ENCODE data around the gene CLASP1. TPM values are rescaled to one million over a fixed set of nuclear protein-coding genes. Genes with fewer than 3 reads are reported as not detected.

CLASP1 gene
- total RNA-seq, 1 experiment from 2014 or later = 45.9 TPM

- H3K27me3 Mint-ChIP-seq (ENCODE audit: low read depth) = no peaks in the 10 kb centered on the region
- peaks cover 16 to 37% (median 27%) of the 10 kb centered on the region in 3 experiments for H3K36me3 Mint-ChIP-seq (ENCODE audit: insufficient read depth in 1 of 3, low read depth in 3 of 3)
Measured at GRCh38 chr2:121506621-121507020, 142.6 kb downstream of the CLASP1 start.

More at GRCh38 chr2:121506621-121507020, 142.6 kb downstream of the CLASP1 start:
- Histone ChIP-seq H3K14ac (ENCODE audit: insufficient read depth, low read length) (no peak overlapping the region), H3T11ph (ENCODE audit: low read length) (no peak overlapping the region), H4K5ac (ENCODE audit: insufficient read length, low read depth, low read length) (no peak overlapping the region), H3K4ac (ENCODE audit: low read depth, low read length) (no peak overlapping the region), H2BK5ac (ENCODE audit: insufficient read length, low read length) (no peak overlapping the region), H3K23ac (ENCODE audit: insufficient read length, low read depth, low read length) (no peak overlapping the region), H4K8ac (replicated peaks; ENCODE audit: insufficient read length, low read depth, low read length) (no peak overlapping the region), H3K4me2 (ENCODE audit: insufficient read depth, insufficient read length, low read length) (no peak overlapping the region), H3K27ac (ENCODE audit: insufficient read length, low read depth, low read length) (no peak overlapping the region), H3K79me2 (ENCODE audit: insufficient read depth, low read length) (0 out of 2 replicates have a peak, but pooled peaks cover 2% of the 10 kb centered on the region), H2BK20ac (ENCODE audit: low read depth, low read length, poor library complexity, severe bottlenecking) (no peak overlapping the region), H2AK5ac (ENCODE audit: insufficient read length, low read length) (no peak overlapping the region), H3K23me2 (ENCODE audit: insufficient read length, low read depth, low read length, poor library complexity, severe bottlenecking) (no peaks in the 10 kb centered on the region), H3K9ac (ENCODE audit: extremely low read depth, insufficient read length, low read length) (no peak overlapping the region), H2AFZ (ENCODE audit: low read length) (no peak overlapping the region), H4K20me1 (ENCODE audit: control insufficient read depth, insufficient read depth, insufficient read length) (no peaks in the 10 kb centered on the region), H2BK12ac (ENCODE audit: insufficient read length, low read depth, low read length) (peak overlapping the region; percentile 50), H2BK15ac (ENCODE audit: low read depth, low read length) (no peak overlapping the region), H3K4me1 (ENCODE audit: insufficient read depth, low read length) (no peaks in the 10 kb centered on the region), H4K91ac (ENCODE audit: insufficient read length, low read depth, low read length) (no peak overlapping the region), H3K79me1 (ENCODE audit: insufficient read depth, low read depth, low read length, poor library complexity, severe bottlenecking) (no peaks in the 10 kb centered on the region), H3K27me3 (ENCODE audit: insufficient read depth, low read length) (no peaks in the 10 kb centered on the region), H3K56ac (ENCODE audit: insufficient read length, low read depth, low read length) (no peak overlapping the region), H3K9me3 (ENCODE audit: control insufficient read depth, low read depth, low read length) (no peaks in the 10 kb centered on the region), H3K18ac (ENCODE audit: insufficient read length, low read depth, low read length) (no peak overlapping the region), H2BK120ac (ENCODE audit: low read depth, low read length, poor library complexity, severe bottlenecking) (no peak overlapping the region)
- peaks cover 0 to 6% of the 10 kb centered on the region in 2 experiments; a peak in 1 of 4 replicates for H3K4me1 Mint-ChIP-seq
- H3K4me3 Mint-ChIP-seq = no peak overlapping the region
- peak overlapping the region in 1 of 3 experiments; percentile 22; a peak in 2 of 7 replicates for H3K27ac Mint-ChIP-seq
- no peak for DNase-seq
- no CpG with 5 or more reads among the region's 1 CpG for WGBS (ENCODE audit: extremely low coverage, insufficient read length, low lambda C conversion rate)
- H3K9me3 Mint-ChIP-seq = no peaks in the 10 kb centered on the region
- no peak for TF ChIP-seq CTCF (conservative IDR thresholded peaks at IDR 0.05)

All from H9 (cell line).